A549 (cell line): ENCODE measurements around the gene WWP2. TPM values are rescaled to one million over a fixed set of nuclear protein-coding genes. Genes with fewer than 3 reads are reported as not detected.
A peak's percentile ranks its signal among the peaks of the same experiment; 100 is the strongest.
"Not testable (repeated sequence)": the region's sequence is repeated elsewhere in the genome, so short reads cannot be mapped to it uniquely, and the experiment has no call there.

Experiments used
- ATAC-seq, 2 experiments: fragments of 200-7000 bp in 1 of 2; fragments of >200 bp in 1 of 2; cut with Nextera tagmentation in 1 of 2; cut with Tn5 transposase in 1 of 2; 3 replicates each; pipeline versions ENCODE4 v1.8.0 to v1.9.1; 2018 to 2020; ENCODE audit warnings: mild to moderate bottlenecking in 1 of 2, moderate library complexity in 1 of 2
- CTCF ChIA-PET: fragments of 300-600 bp; sonication (Branson Sonifier 250); formaldehyde crosslinking; extraction: SDS; loops from one replicate; lab custom pipeline; 2021; ENCODE audit warnings: antibody characterized with exemption, inconsistent platforms; lab: Yijun Ruan, JAX
- POLR2A ChIA-PET: fragments of 350-600 bp; formaldehyde crosslinking; extraction: SDS; loops from one replicate; lab custom pipeline; 2021; ENCODE audit warnings: antibody characterized with exemption, inconsistent platforms; lab: Yijun Ruan, JAX
- DNase-seq, 2 experiments: peaks; one replicate each; pipeline versions ENCODE4 v3.0.0 to v3.0.0-alpha.2; 2011 to 2016; ENCODE audit warnings: low read depth in 1 of 2, low spot score in 1 of 2
- FAIRE-seq: peaks from 2 replicates; lab custom pipeline; 2011; peaks lifted over from hg19 to GRCh38; lab: Jason Lieb, UNC
- H3K27ac ChIP-seq, 2 experiments: fragments of >200 bp; sonication (Bioruptor Twin); formaldehyde crosslinking; 3 replicates each; pipeline ENCODE4 v1.5.1; 2016 to 2017
- H3K4me1 ChIP-seq: fragments of >200 bp; sonication (Bioruptor Twin); formaldehyde crosslinking; 3 replicates; pipeline ENCODE4 v1.6.1; 2016
- H3K4me2 ChIP-seq: fragments of >200 bp; sonication (Bioruptor Twin); formaldehyde crosslinking; 3 replicates; pipeline ENCODE4 v1.6.1; 2016
- H3K4me3 ChIP-seq: fragments of >200 bp; sonication (Bioruptor Twin); formaldehyde crosslinking; 3 replicates; pipeline ENCODE4 v1.5.1; 2016
- H3K9me3 ChIP-seq: fragments of >200 bp; sonication (Bioruptor Twin); formaldehyde crosslinking; 3 replicates; pipeline ENCODE4 v1.6.1; 2016
- BHLHE40 ChIP-seq: IDR thresholded peaks from 2 replicates; pipeline ENCODE4 v1.6.1; 2012; ENCODE audit warnings: low read depth, low read length, inconsistent platforms
- CBX2 ChIP-seq: fragments of 200-600 bp; sonication (generic); IDR thresholded peaks from 2 replicates; pipeline ENCODE4 v1.6.1; 2016; ENCODE audit warnings: low read depth, mild to moderate bottlenecking, borderline replicate concordance
- CEBPB ChIP-seq, 2 experiments: fragments of >200 bp in 1 of 2; sonication (Bioruptor Twin) in 1 of 2; formaldehyde crosslinking in 1 of 2; IDR thresholded peaks; 2 replicates each; pipeline ENCODE4 v1.6.1; 2012 to 2016
- CHD4 ChIP-seq: fragments of 200-600 bp; sonication (generic); IDR thresholded peaks from 2 replicates; pipeline ENCODE4 v1.6.1; 2016; ENCODE audit warnings: antibody characterized with exemption, mild to moderate bottlenecking, borderline replicate concordance
- FOSL2 ChIP-seq, 2 experiments: fragments of 450-650 bp in 1 of 2; fragments of >200 bp in 1 of 2; sonication (Bioruptor Twin) in 1 of 2; formaldehyde crosslinking; IDR thresholded peaks; 2 replicates each; pipeline versions ENCODE4 v1.5.0 to v1.6.1; 2016 to 2020; ENCODE audit warnings: mild to moderate bottlenecking in 1 of 2, moderate library complexity in 1 of 2
- HDAC2 ChIP-seq: fragments of 200-600 bp; sonication (generic); IDR thresholded peaks from 2 replicates; pipeline ENCODE4 v1.6.1; 2016
- HOXB5 ChIP-seq: fragments of 250-450 bp; sonication (Bioruptor Pico); IDR thresholded peaks from 2 replicates; pipeline ENCODE4 v1.5.0; 2020; ENCODE audit warnings: mild to moderate bottlenecking, moderate library complexity
- KDM1A ChIP-seq: fragments of 200-600 bp; sonication (generic); IDR thresholded peaks from 2 replicates; pipeline ENCODE4 v1.6.1; 2016; ENCODE audit warnings: low read depth, mild to moderate bottlenecking
- KDM5A ChIP-seq: fragments of 200-600 bp; sonication (generic); IDR thresholded peaks from 2 replicates; pipeline ENCODE4 v1.6.1; 2016; ENCODE audit warnings: antibody characterized with exemption, mild to moderate bottlenecking
- MAZ ChIP-seq: fragments of 150-350 bp; IDR thresholded peaks from 2 replicates; pipeline ENCODE4 v1.6.1; 2014; ENCODE audit warnings: antibody characterized with exemption, low read depth, low read length, borderline replicate concordance
- MYC ChIP-seq: IDR thresholded peaks from 2 replicates; pipeline ENCODE4 v1.6.1; 2012; ENCODE audit warnings: mild to moderate bottlenecking, inconsistent platforms, low read length, improper control_type of control experiment, borderline replicate concordance
- NPAS2 ChIP-seq: fragments of 250-450 bp; sonication (Bioruptor Pico); IDR thresholded peaks from 2 replicates; pipeline ENCODE4 v1.8.0; 2022; ENCODE audit warnings: mild to moderate bottlenecking, moderate library complexity, borderline replicate concordance
- POLR2AphosphoS2 ChIP-seq: conservative IDR thresholded peaks from 2 replicates; pipeline ENCODE4 v1.6.1; 2012; ENCODE audit warnings: low read length, improper control_type of control experiment, inconsistent platforms
- RFX5 ChIP-seq: fragments of 450-650 bp; IDR thresholded peaks from 2 replicates; pipeline ENCODE4 v1.7.1; 2014; ENCODE audit warnings: antibody characterized with exemption, mild to moderate bottlenecking, moderate library complexity
- SMC3 ChIP-seq: fragments of >200 bp; sonication (Bioruptor Twin); formaldehyde crosslinking; IDR thresholded peaks from 3 replicates; pipeline ENCODE4 v1.6.1; 2018; ENCODE audit warnings: inconsistent platforms
- TP53 ChIP-seq: fragments of 250-450 bp; sonication (Bioruptor Pico); IDR thresholded peaks from 2 replicates; pipeline ENCODE4 v1.5.0; 2021; ENCODE audit warnings: mild to moderate bottlenecking, moderate library complexity
- ZSCAN20 ChIP-seq: fragments of 250-450 bp; sonication (Bioruptor Pico); IDR thresholded peaks from 2 replicates; pipeline ENCODE4 v1.8.0; 2022; ENCODE audit warnings: mild to moderate bottlenecking, moderate library complexity
- WGBS: methylation state at CpG from one replicate; pipeline ENCODE4 v1.1.6; 2017; ENCODE audit errors: missing lambda C conversion rate; 5-methylcytosine and 5-hydroxymethylcytosine counted together
- polyA plus RNA-seq, 4 experiments: library from polyadenylated mRNA; depleted of rRNA in 3 of 4; stranded (reverse); fragments of >200 nt; fragmentation: RNase III in 1 of 4; extraction: RNeasy Plus Mini Kit Qiagen cat#74134 plus additional on column Dnase treatment in 1 of 4; gene quantifications; 2 replicates in 3 of 4; 3 replicates in 1 of 4; pipeline ENCODE4 v1.2.3, GENCODE V29; 2011 to 2017
- TF ChIP-seq, protein P1 (sequence below): fragments of 250-450 bp; sonication (Bioruptor Pico); IDR thresholded peaks from 2 replicates; pipeline ENCODE4 v1.5.0; 2020; ENCODE audit warnings: low read depth, mild to moderate bottlenecking, moderate library complexity
- TF ChIP-seq, protein P2 (sequence below): fragments of >200 bp; sonication (Bioruptor Twin); formaldehyde crosslinking; IDR thresholded peaks from 3 replicates; pipeline ENCODE4 v1.5.1; 2016
- TF ChIP-seq, protein P3 (sequence below): fragments of 250-450 bp; sonication (Bioruptor Pico); IDR thresholded peaks from 2 replicates; pipeline ENCODE4 v1.5.0; 2021; ENCODE audit warnings: mild to moderate bottlenecking, moderate library complexity, borderline replicate concordance
- TF ChIP-seq, protein P4 (sequence below): IDR thresholded peaks from 2 replicates; pipeline ENCODE4 v1.6.1; 2012
- TF ChIP-seq, protein P5 (sequence below): fragments of >200 bp; sonication (Bioruptor Twin); formaldehyde crosslinking; IDR thresholded peaks from 2 replicates; pipeline ENCODE4 v1.6.1; 2016

Gene WWP2
- polyA plus RNA-seq, 2 of the 4 experiments (the other 2 are of a cell fraction), result 16.1 to 16.2 TPM

DNA sequence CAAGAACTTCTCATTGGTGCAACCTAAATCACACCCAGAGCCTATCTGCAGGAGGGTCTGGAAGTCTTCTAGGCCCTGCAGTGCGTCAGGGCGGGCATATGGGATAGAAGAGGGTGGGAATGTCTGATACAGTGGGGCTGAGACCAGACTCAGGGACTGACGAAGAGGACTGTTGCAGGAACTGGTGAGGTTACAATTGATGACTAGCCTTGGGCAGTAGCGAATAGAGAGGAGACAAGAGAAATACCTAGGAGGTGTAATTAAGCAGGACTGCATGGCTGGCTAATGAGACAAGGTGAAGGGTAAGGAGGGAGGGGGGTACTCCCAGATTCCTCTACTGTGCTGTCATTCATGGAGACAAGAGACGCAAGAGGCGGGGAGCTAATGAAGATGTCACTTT, 91.3 kb downstream of the WWP2 start:
- no peak overlapping the region for H3K4me3 ChIP-seq
- no peak for DNase-seq
- no peak for ATAC-seq
- TF ChIP-seq MAZ, result no peak
- TF ChIP-seq POLR2AphosphoS2, result no peak
- TF ChIP-seq TP53 (CRISPR knock-in tag), result no peak
- 98% methylated on average over 6 of the region's 6 CpGs for WGBS
- H3K27ac ChIP-seq, result no peak overlapping the region
- no peak for FAIRE-seq
- H3K9me3 ChIP-seq, result no peaks in the 10 kb centered on the region
- no peak overlapping the region for H3K4me2 ChIP-seq
- ChIA-PET POLR2A (no interaction called here), CTCF (no interaction called here)
- H3K4me1 ChIP-seq, result no peaks in the 10 kb centered on the region

DNA sequence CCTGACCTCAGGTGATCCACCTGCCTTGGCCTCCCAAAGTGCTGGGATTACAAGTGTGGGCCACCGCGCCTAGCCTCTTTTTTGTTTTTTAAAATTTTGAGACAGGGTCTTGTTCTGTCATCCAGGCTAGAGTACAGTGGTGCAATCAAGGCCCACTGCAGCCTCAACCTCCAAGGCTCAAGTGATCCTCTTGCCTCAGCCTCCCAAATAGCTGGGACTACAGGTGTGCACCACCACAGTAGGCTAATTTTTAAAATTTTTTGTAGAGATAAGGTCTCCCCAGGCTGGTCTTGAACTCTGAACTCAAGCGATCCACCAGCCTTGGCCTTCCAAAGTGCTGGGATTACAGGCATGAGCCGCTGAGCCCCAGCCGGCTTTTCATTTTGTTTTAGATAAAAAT, 92.6 kb downstream of the WWP2 start:
- FAIRE-seq, H3K9me3 ChIP-seq, CTCF ChIA-PET, DNase-seq, POLR2A ChIA-PET, ATAC-seq, H3K27ac ChIP-seq, H3K4me2 ChIP-seq, H3K4me3 ChIP-seq: not testable (repeated sequence)
- H3K4me1 ChIP-seq, result peaks cover 12% of the 10 kb centered on the region
- WGBS, result 97% methylated on average over 5 of the region's 5 CpGs

DNA sequence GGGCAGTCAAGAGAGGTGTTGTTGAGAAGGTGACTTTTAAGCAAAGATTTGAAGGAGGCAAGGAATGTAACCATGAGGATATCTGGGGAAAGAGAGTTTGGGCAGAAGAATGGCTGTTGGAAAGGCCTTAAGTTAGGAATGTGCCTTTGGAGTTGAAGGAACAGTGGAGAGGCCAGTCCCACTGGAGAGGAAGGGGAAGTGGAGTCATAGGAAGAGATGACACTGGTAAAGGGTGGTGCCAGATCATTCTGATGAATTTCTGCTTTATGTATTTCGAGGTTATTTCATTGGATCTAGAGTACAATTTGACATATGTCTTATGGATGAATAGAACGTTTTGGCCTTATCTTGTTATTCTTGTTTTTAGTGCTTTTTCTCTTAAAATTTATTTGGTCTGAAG, 93.5 kb downstream of the WWP2 start:
- Histone ChIP-seq H3K4me1 (peaks cover 12% of the 10 kb centered on the region), H3K4me3 (no peak overlapping the region), H3K27ac (no peak overlapping the region), H3K9me3 (no peaks in the 10 kb centered on the region), H3K4me2 (no peak overlapping the region)
- TF ChIP-seq RFX5, result no peak
- no peak for TF ChIP-seq ZSCAN20 (CRISPR knock-in tag)
- TF ChIP-seq CEBPB (IDR thresholded peaks at IDR 0.05), result no peak
- no peak for TF ChIP-seq CHD4
- TF ChIP-seq NPAS2 (CRISPR knock-in tag), result no peak
- TF ChIP-seq KDM5A, result no peak
- no peak for TF ChIP-seq SMC3
- ATAC-seq (no peak), FAIRE-seq (no peak), DNase-seq (no peak)
- CTCF ChIA-PET, result interaction anchor here (0.6 to 1.3 kb wide), 2 partner anchors 18 to 59 kb away, joined by 3 to 4 read pairs; no protein-coding TSS in a partner anchor
- POLR2A ChIA-PET, result no interaction called here
- WGBS, result 74% methylated on average over 2 of the region's 2 CpGs

DNA sequence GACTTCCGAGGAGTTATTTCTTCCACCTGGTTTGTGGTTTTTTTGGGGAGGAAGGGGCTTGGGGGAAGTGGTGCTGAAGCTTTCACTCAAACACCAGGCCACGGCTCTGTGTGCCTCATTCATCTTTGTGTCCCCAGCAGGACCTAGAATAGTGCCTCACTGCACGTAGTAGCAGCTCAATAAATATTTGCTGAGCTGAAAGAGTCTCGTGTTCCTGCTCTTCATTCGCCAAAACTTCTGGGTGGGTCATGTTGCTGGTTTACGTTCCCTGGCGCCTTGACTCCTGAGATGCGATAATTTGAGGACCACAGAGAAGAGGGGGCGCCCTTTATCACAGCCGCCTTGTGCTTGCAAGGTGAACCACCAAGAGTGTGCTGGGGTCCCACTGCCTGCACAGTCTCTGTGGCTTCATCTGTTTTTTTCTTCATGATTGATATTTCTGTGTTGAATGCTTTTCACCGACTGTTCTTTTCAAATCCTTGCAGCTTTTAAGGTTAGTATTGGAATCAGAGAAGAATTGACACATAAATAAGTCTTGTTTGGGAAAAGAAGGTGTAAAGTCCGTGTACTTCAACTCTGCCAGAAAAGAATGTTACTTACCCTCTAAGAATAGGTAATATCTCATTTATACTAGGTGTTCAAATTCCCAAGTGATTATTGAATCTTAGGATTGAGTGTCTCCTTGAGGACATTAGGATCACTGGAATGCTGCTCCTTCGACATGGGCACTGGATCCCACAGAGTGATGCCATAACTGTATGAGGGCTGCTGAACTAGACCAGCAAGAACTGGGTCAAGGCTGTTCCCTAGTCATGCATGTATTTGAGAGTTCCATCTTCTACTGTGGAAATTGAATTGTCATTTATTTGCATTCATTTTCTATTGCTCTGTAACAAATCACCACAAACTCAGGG, 96.3 kb downstream of the WWP2 start:
- no peak for FAIRE-seq
- CTCF ChIA-PET, result interaction anchor here (0.7 to 5.0 kb wide), 22 partner anchors 10 to 155 kb away, joined by 3 to 21 read pairs (median 4); partner anchors contain the start of gene NOB1

More for the DNA sequence above, 96.3 kb downstream of the WWP2 start:
- H3K27ac ChIP-seq, result peak overlapping the region in 1 of 2 experiments; percentile 67; a peak in 3 of 6 replicates
- POLR2A ChIA-PET, result no interaction called here
- 84% methylated on average over 13 of the region's 13 CpGs for WGBS
- TF ChIP-seq, protein P1, sequence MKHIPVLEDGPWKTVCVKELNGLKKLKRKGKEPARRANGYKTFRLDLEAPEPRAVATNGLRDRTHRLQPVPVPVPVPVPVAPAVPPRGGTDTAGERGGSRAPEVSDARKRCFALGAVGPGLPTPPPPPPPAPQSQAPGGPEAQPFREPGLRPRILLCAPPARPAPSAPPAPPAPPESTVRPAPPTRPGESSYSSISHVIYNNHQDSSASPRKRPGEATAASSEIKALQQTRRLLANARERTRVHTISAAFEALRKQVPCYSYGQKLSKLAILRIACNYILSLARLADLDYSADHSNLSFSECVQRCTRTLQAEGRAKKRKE (CRISPR knock-in tag), result no peak
- TF ChIP-seq CBX2, result no peak
- TF ChIP-seq, protein P2, sequence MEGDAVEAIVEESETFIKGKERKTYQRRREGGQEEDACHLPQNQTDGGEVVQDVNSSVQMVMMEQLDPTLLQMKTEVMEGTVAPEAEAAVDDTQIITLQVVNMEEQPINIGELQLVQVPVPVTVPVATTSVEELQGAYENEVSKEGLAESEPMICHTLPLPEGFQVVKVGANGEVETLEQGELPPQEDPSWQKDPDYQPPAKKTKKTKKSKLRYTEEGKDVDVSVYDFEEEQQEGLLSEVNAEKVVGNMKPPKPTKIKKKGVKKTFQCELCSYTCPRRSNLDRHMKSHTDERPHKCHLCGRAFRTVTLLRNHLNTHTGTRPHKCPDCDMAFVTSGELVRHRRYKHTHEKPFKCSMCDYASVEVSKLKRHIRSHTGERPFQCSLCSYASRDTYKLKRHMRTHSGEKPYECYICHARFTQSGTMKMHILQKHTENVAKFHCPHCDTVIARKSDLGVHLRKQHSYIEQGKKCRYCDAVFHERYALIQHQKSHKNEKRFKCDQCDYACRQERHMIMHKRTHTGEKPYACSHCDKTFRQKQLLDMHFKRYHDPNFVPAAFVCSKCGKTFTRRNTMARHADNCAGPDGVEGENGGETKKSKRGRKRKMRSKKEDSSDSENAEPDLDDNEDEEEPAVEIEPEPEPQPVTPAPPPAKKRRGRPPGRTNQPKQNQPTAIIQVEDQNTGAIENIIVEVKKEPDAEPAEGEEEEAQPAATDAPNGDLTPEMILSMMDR, result no peak
- no peak for TF ChIP-seq BHLHE40
- no peak for TF ChIP-seq HDAC2
- TF ChIP-seq, protein P3, sequence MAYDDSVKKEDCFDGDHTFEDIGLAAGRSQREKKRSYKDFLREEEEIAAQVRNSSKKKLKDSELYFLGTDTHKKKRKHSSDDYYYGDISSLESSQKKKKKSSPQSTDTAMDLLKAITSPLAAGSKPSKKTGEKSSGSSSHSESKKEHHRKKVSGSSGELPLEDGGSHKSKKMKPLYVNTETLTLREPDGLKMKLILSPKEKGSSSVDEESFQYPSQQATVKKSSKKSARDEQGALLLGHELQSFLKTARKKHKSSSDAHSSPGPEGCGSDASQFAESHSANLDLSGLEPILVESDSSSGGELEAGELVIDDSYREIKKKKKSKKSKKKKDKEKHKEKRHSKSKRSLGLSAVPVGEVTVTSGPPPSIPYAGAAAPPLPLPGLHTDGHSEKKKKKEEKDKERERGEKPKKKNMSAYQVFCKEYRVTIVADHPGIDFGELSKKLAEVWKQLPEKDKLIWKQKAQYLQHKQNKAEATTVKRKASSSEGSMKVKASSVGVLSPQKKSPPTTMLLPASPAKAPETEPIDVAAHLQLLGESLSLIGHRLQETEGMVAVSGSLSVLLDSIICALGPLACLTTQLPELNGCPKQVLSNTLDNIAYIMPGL (CRISPR knock-in tag), result no peak
- no peak for TF ChIP-seq FOSL2 (IDR thresholded peaks at IDR 0.05)
- TF ChIP-seq FOSL2 (CRISPR knock-in tag; IDR thresholded peaks at IDR 0.05), result no peak
- TF ChIP-seq HOXB5 (CRISPR knock-in tag), result no peak
- TF ChIP-seq MYC, result no peak
- TF ChIP-seq, protein P4, sequence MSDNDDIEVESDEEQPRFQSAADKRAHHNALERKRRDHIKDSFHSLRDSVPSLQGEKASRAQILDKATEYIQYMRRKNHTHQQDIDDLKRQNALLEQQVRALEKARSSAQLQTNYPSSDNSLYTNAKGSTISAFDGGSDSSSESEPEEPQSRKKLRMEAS, result no peak
- TF ChIP-seq KDM1A, result no peak
- TF ChIP-seq, protein P5, sequence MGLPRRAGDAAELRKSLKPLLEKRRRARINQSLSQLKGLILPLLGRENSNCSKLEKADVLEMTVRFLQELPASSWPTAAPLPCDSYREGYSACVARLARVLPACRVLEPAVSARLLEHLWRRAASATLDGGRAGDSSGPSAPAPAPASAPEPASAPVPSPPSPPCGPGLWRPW, result no peak
- TF ChIP-seq, all 56 proteins: peak for 0
- no peak for DNase-seq
- Histone ChIP-seq H3K4me1 (peaks cover 12% of the 10 kb centered on the region), H3K9me3 (no peaks in the 10 kb centered on the region), H3K4me3 (no peak overlapping the region), H3K4me2 (peak overlapping the region; percentile 63)
- peak in 1 of 2 experiments; percentile 46; a peak in 3 of 6 replicates for ATAC-seq
